GM18507 (cell line): ENCODE data around the gene MRAP2.
"Not testable (repeated sequence)": the region's sequence is repeated elsewhere in the genome, so short reads cannot be mapped to it uniquely, and the experiment has no call there.

Experiments used
- DNase-seq: peaks from one replicate; pipeline ENCODE4 v3.0.0; 2011; ENCODE audit warnings: low read depth; ENCODE audit not compliant: insufficient read length; ENCODE audit errors: extremely low spot score
- FAIRE-seq: peaks from 2 replicates; lab custom pipeline; 2011; peaks lifted over from hg19 to GRCh38; lab: Jason Lieb, UNC

Gene MRAP2

DNA sequence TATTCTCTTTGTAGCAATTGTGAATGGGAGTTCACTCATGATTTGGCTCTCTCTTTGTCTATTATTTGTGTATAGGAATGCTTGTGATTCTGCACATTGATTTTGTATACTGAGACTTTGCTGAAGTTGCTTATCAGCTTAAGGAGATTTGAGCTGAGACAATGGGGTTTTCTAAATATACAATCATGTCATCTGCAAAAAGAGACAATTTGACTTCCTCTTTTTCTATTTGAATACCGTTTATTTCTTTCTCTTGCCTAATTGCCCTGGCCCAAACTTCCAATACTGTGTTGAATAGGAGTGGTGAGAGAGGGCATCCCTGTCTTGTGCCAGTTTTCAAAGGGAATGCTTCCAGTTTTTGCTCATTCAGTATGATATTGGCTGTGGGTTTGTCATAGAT lies 77.8 kb downstream of the MRAP2 start:
- DNase-seq, FAIRE-seq: not testable (repeated sequence)

DNA sequence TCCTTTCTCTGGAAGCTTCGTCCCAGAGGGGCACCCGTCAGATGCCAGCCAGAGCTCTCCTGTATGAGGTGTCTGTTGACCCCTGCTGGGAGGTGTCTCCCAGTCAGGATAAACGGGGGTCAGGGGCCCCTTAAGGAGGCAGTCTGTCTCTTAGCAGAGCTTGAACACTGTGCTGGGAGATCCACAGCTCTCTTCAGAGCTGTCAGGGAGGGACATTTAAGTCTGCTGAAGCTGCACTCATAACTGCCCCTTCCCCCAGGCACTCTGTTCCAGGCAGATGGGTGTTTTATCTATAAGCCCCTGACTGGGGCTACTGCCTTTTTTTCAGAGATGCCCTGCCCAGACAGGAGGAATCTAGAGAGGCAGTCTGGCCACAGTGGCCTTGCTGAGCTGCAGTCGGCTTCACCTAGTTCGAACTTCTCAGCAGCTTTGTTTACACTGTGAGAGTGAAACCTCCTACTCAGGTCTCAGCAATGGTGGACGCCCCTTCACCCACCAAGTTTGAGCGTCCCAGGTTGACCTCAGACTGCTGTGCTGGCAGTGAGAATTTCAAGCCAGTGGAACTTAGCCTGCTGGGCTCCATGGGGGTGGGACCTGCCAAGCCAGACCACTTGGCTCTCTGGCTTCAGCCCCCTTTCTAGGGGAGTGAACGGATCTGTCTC lies 81.5 kb downstream of the MRAP2 start:
- DNase-seq, FAIRE-seq: not testable (repeated sequence)

DNA sequence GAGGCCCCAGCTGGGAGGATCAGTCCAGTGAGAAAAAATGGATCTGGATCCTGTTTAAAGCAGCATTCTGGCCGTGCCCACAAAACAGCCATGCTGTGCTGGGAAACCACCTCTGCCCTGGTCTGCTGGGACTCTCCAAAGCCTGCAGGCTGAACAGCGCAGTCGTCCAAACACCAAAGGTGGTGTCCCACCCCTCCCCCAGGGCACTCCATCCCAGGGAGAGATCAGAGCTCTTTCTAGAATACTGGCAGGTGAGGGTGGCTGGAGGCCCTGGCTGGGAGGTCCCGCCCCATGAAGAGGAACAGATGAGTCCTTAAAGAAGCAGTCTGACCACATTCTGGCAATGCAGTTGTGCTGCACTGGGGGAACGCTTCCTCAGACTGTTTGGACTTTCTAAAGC lies 84.6 kb downstream of the MRAP2 start:
- DNase-seq = no peak
- FAIRE-seq = no peak

GRCh38 chr6:84119277-84119676 lies 85.7 kb downstream of the MRAP2 start:
- FAIRE-seq = no peak
- DNase-seq = no peak

DNA sequence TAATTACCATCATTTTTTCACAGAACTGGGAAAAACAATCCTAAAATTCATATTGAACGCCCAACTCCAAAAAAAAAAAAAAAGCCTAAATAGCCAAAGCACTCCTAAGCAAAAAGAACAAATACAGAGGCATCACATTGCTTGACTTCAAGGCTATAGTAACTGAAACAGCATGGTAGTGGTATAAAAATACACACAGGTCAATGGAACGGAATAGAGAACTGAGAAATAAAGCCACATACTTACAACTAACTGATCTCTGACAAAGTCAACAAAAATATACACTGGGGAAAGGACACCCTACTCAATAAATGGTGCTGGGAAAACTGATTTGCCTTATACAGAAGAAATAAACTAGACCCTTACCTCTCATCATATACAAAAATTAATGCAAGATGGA lies 89.6 kb downstream of the MRAP2 start:
- FAIRE-seq = peak; percentile 57
- DNase-seq = no peak

DNA sequence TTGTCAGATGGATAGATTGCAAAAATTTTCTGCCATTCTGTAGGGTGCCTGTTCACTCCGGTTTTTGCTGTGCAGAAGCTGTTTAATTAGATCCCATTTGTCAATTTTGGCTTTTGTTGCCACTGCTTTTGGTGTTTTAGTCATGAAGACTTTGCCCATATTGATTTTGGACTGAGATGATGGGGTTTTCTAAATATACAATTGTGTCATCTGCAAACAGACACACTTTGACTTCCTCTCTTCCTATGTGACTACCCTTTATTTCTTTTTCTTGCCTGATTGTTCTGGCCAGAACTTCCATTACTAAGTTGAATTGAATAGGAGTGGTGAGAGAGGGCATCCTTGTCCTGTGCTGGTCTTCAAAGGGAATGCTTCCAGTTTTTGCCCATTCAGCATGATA lies 96.0 kb downstream of the MRAP2 start:
- DNase-seq, FAIRE-seq: not testable (repeated sequence)

GRCh38 chr6:84133385-84133784 lies 99.8 kb downstream of the MRAP2 start:
- FAIRE-seq, DNase-seq: not testable (repeated sequence)

DNA sequence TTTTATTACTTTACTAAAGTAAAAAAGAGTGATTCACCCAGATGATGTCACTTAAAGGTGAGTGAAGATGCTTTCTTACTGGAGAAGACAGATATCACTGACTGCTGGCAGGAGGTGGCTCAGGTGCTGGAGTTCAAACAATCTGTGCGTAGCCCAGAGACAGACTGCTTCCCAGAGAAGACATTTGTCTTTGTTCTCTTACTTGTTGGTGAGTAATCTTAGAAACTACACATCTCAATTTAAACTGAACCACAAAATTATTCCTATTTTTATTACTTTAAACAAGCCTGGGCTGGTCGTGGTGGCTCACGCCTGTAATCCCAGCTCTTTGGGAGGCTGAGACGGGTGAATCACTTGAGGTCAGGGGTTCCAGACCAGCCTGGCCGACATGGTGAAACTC lies 101.7 kb downstream of the MRAP2 start:
- FAIRE-seq = no peak
- DNase-seq = no peak

DNA sequence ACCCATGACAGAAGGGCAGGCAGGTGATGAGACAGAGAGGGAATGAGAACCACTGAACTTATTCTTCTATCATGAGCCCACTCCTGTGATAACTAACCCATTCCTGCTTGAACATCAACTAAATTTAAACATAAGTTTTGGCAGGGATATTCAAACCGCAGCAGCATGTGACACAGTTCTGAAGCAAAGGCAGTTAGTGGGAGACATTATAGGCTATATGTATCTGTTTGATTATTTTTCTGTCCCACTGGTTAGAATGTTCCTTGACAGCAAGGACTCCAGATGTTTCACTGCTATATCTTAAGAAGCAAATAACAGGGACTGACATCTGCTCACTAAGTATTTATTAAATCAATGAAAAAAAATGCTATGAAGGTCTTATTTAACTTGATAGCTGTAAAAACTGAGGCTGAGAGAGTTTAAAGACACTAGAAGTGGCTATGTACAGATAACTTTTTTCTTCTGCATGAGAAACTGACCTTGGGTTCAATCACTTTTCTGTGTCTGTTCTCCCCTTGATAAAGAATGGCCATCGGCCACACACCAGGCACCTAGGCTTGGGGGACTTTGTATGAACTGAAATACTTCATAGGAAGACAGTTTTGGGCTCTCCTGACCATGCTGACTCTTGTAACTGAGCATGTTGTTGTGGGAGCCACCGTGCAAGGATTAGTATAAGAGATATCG lies 102.9 kb downstream of the MRAP2 start:
- FAIRE-seq (no peak), DNase-seq (no peak)

DNA sequence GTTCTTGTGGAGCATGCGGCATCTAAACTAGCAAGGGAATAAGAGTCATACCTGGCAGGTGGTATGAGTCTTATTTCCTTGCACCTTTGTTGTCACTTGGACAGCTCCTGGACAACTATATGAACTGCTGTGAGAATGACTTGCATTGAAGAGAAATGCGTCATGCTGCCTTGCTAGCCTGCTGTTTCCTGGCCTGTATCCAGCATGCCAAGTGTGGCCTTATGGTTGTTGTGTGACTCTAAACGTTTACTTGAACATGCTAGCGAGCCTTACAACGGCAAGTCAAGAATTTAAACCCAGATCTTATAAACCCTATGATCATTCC lies 103.4 kb downstream of the MRAP2 start:
- FAIRE-seq (no peak), DNase-seq (no peak)

- FAIRE-seq (no peak), DNase-seq (no peak)
These were observed 104.5 kb downstream of the MRAP2 start for GRCh38 chr6:84137989-84138575.

GRCh38 chr6:84139311-84139710 lies 105.7 kb downstream of the MRAP2 start:
- DNase-seq (no peak), FAIRE-seq (no peak)
